ENCODE measurements around the gene GTF2H4.
A peak's percentile ranks its signal among the peaks of the same experiment; 100 is the strongest.
"Not testable (repeated sequence)": the region's sequence is repeated elsewhere in the genome, so short reads cannot be mapped to it uniquely, and the experiment has no call there.

GTF2H4 gene

DNA sequence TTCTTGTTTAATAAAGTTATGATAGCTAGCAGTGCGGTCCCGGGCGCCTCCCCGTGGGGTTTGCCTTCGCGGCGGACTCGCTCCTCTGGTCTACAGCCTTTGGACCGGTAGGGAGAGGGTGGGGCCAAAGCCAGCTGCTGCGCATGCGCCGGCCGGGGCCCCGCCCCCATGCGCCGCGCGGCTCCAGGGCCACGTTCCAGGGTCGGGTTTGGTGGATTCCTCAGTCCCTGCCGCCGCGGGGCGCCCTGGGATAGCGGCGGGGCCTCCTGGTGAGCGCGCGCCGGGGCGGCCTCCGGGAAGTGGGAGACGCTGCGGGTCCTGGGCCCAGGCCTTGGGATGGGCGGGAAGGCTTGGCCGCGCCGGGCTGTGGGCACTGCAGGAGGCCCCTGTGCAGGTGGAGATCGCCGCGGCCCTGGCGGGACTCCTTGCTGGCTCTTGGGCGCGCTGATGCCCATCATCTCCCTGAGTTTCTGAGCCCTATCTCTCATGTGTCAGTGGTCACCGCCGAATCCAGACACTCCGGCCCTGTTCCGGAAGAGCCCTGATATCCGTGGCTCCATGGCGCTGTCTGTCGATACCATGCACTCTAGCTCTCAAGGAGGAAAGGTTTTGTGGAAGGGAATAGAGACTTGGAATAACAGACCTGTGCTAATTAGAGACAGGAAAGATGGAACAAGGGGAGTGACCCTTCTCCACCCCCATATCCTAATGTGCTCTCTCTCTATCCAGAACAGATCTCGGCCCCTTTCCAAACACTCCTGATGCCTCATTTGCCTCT, 6.3 kb downstream of the GTF2H4 start, which contains the start of gene VARS2:
TSS of gene VARS2 (plus strand) at position 163 of the 778 bp plus-strand sequence. CDS start at position 762, 599 bp downstream.
- TF ChIP-seq POLR2A (IDR thresholded peaks at IDR 0.05; ENCODE audit: low read depth, low read length) = peak; percentile 56
- DNase-seq (ENCODE audit: insufficient read length, low spot score) = peak; percentile 96
- no peak for FAIRE-seq

DNA sequence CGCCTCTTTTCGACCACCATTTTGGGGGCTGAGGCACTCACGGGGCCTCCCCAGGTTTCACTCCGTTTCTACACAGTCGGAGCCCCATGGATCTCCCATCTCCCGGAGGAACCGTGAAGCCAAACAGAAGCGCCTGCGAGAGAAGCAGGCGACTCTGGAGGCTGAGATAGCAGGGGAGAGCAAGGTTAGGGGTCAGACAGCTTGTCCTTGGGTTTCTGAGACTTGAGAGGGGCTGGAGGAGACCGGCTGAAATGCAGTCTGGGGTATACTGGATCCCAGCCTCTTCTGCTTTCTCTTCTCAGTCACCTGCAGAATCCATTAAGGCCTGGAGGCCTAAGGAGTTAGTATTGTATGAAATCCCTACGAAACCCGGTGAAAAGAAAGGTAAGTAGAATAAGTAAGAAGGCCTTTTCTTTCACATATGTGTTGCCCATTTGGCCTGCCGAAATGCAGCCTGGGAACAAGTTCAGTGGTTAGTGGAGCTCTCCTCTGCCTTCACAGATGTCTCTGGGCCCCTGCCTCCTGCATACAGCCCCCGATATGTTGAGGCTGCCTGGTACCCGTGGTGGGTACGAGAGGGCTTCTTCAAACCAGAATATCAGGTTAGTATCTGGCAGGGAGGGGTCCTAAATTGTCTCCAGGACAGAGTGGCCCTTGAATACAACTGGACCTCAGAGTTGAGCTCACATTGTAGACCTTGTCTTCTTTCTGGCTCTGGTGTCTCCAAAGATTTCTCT, 7.0 kb downstream of the GTF2H4 start:
- no peak for DNase-seq (ENCODE audit: insufficient read length, low spot score)
- TF ChIP-seq POLR2A (IDR thresholded peaks at IDR 0.05; ENCODE audit: low read depth, low read length) = no peak
- FAIRE-seq = no peak

DNA sequence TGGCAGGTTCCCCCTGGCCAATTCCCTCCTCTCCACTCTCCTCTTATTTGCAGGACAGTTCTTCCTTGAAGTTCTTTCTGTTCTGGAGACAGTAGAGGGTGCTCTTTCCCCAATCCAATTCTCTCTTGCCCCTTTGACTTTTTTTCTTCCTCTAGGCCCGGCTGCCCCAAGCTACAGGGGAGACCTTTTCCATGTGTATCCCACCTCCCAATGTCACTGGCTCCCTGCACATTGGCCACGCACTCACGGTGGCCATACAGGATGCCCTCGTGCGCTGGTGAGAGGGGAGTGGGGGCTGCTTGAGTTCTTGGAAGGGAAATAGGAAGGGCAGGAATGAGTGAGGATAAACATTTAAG, 7.6 kb downstream of the GTF2H4 start:
- FAIRE-seq (no peak), DNase-seq (ENCODE audit: insufficient read length, low spot score) (peak; percentile 70)
- no peak for TF ChIP-seq POLR2A (IDR thresholded peaks at IDR 0.05; ENCODE audit: low read depth, low read length)

DNA sequence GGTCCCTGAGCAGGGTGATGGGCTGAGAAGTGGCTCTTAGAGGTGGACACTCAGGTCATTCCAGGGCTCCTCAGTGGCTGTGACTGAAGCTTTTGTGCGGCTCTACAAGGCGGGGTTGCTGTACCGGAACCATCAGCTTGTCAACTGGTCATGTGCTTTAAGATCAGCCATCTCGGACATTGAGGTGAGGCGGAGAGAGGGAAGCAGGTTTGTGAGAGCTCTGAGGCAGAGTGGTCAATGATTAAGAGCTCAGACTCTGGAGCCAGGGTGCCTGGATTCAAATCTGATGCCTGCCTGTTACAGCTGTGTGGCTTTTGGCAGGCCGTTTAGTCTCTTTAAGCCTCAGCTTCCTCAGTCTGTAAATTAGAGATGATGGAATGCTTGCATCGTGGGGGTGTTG, 9.0 kb downstream of the GTF2H4 start:
- TF ChIP-seq POLR2A (IDR thresholded peaks at IDR 0.05; ENCODE audit: low read depth, low read length) = no peak
- DNase-seq (ENCODE audit: insufficient read length, low spot score) (no peak), FAIRE-seq (no peak)

DNA sequence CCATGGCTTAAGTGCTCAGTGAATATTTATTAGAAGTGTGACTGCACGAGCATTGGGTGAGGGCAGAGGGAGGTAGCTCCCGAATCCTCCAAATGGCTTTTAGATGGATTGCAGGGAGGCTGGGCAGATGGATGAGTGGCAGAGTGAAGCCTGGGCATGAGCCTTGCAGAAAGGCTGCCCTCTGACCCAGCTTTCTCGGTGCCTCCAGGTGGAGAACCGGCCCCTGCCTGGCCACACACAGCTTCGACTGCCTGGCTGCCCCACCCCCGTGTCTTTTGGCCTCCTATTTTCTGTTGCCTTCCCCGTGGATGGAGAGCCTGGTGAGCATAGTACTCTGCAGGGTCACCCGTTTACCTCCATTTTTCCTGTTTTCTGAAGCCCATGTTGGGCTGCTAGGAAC, 9.5 kb downstream of the GTF2H4 start:
- TF ChIP-seq POLR2A (IDR thresholded peaks at IDR 0.05; ENCODE audit: low read depth, low read length) = no peak
- DNase-seq (ENCODE audit: insufficient read length, low spot score) = no peak
- FAIRE-seq = no peak

DNA sequence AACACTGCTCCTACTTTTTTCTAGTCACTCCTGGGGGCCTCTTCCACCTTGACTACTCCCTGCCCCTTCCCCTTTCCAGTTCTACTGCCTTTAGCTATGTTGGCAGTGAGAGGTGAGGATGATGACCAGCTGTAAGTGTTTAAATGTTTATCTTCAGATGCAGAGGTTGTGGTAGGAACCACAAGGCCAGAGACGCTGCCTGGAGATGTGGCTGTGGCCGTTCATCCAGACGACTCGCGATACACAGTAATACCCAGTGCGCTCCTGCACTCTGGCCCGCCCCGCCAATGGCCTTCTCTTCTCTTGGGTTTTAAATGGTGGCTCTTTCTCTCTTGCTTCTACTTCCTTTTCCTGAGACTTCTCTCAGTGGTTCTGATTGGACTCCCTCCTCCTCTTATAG, 10.7 kb downstream of the GTF2H4 start:
- no peak for DNase-seq (ENCODE audit: insufficient read length, low spot score)
- no peak for TF ChIP-seq POLR2A (IDR thresholded peaks at IDR 0.05; ENCODE audit: low read depth, low read length)
- no peak for FAIRE-seq

DNA sequence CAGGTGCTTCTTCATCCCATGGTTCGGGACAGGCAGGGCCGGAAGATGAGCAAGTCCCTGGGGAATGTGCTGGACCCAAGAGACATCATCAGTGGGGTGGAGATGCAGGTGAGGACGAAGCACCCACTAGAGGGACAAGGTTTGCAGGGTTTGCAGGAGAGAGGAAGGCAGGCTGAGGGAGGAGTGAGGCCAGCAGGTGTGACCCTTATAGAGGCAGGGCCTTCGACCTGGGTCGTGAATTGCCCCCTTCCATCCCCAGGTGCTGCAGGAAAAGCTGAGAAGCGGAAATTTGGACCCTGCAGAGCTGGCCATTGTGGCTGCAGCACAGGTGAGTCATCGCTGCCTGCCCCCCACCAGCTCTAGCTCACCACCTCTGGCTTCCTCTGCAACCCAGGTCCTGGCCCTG, 14.4 kb downstream of the GTF2H4 start:
- no peak for FAIRE-seq
- DNase-seq (ENCODE audit: insufficient read length, low spot score) = no peak
- no peak for TF ChIP-seq POLR2A (IDR thresholded peaks at IDR 0.05; ENCODE audit: low read depth, low read length)

DNA sequence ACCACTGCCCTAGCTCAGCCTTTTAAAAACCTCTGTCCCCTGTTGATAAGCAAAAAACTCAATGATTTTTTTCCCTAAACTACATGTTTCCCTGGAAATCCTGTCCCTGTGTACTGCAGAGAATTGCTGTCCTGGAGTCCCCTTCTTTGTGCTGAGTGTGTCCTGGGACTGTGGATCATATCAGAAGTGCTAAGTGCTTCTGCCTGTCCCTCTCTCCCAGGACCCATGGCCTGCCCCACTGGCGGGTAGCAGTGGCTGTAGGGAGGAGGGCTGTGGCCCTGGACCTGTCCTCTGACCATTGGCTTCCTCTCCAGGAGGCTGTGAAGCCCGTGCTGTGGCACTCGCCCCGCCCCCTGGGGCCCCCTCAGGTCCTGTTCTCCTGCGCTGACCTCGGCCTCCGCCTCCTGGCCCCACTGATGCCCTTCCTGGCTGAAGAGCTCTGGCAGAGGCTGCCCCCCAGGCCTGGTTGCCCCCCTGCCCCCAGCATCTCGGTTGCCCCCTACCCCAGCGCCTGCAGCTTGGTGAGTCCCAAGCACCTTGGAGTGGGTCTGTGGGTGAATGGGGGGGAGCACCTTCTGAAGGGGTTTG, 16.1 kb downstream of the GTF2H4 start:
- not testable (repeated sequence) for DNase-seq (ENCODE audit: insufficient read length, low spot score); FAIRE-seq

DNA sequence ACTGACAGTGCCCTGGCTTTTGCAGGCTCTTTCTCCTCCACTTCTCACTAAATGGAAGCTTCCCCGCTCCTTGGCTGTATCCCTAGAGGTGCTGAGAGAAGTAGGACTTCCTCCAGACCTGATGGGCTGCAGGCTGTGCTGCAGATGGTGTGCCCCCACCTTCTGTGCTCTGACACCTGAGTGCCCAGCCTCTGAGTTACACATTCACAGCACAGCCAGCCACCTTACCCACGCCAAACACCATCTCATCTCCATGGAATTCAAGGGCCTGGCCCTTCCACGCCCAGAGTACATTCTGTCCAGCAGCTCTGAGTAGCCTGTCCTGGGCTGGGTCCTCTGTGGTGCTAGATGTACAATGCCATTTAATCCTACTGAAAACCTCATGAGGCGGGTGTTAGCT, 18.6 kb downstream of the GTF2H4 start:
- TF ChIP-seq POLR2A (IDR thresholded peaks at IDR 0.05; ENCODE audit: low read depth, low read length) = no peak
- DNase-seq (ENCODE audit: insufficient read length, low spot score) = peak; percentile 49
- no peak for FAIRE-seq

DNA sequence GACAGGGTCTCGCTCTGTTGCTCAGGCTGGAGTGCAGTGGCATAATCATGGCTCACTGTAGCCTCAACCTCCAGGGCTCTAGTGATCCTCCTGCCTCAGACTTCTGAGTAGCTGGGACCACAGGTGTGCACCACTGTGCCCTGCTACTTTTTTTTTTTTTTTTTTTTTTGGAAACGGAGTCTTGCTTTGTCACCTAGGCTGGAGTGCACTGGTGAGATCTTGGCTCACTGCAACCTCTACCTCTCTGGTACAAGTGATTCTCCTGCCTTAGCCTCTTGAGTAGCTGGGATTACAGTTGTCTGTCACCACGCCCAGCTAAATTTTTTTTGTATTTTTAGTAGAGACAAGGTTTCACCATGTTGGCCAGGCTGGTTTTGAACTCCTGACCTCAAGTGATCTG, 19.1 kb downstream of the GTF2H4 start:
- FAIRE-seq; DNase-seq (ENCODE audit: insufficient read length, low spot score): not testable (repeated sequence)

DNA sequence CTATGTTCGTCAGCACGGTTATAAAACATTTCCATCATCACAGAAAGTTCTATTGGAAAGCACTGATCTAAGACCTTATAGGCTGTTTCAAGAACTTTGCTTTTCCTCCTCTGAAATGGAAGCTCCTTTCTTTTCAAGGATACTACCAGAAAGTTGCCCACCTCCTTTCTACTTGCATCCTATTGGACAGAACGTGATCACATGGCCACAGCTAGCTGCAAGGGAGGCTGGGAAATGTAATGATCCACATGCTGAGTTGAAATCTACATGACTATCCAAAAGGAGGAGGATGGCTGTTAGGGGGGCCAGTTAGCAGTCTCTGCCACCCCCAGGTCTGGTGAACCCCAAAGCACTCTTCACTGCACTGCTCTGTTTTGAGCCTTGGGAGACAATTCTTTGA, 20.7 kb downstream of the GTF2H4 start:
- DNase-seq (ENCODE audit: insufficient read length, low spot score) (no peak), FAIRE-seq (no peak)
- TF ChIP-seq POLR2A (IDR thresholded peaks at IDR 0.05; ENCODE audit: low read depth, low read length) = no peak

DNA sequence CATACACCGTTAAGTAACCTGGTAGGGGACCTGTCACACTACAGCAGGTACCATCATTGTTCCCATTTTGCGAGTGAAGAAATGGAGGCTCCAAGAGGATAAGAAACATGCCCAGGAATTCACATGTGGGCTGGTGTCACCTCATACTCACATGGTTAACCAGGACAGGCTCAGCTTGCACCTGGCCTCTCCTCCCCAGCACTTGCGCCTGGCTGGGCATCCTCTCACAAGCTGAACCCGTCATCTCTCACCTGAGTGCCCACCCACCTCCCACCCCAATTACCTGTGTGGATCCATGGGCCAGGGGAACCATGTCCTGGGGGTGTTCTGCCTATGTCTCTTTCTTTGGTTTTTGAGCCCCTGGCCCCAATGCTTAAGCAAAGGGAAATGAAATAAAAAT, 22.5 kb downstream of the GTF2H4 start:
- no peak for TF ChIP-seq POLR2A (IDR thresholded peaks at IDR 0.05; ENCODE audit: low read depth, low read length)
- DNase-seq (ENCODE audit: insufficient read length, low spot score) (no peak), FAIRE-seq (no peak)

DNA sequence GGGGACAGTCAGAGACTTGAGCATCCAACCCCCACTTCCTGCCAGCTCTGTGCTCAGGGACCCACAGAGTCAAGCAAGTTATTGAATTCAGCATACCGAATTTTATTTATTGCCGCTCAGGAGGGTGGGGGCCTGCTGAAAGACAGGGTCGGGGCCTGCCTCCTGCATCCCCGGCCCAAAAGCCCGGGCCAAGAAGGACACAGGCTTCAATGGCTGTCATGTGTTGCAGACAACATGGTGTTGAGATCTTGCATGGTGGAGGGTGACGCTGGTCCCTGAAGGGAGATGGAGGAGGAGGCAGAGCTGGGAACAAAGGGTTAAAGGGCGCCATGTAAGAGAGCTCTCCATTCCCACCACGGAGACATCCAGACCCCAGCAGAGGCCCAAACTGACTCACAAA, 23.3 kb downstream of the GTF2H4 start:
- TF ChIP-seq POLR2A (IDR thresholded peaks at IDR 0.05; ENCODE audit: low read depth, low read length) = no peak
- FAIRE-seq (no peak), DNase-seq (ENCODE audit: insufficient read length, low spot score) (no peak)

DNA sequence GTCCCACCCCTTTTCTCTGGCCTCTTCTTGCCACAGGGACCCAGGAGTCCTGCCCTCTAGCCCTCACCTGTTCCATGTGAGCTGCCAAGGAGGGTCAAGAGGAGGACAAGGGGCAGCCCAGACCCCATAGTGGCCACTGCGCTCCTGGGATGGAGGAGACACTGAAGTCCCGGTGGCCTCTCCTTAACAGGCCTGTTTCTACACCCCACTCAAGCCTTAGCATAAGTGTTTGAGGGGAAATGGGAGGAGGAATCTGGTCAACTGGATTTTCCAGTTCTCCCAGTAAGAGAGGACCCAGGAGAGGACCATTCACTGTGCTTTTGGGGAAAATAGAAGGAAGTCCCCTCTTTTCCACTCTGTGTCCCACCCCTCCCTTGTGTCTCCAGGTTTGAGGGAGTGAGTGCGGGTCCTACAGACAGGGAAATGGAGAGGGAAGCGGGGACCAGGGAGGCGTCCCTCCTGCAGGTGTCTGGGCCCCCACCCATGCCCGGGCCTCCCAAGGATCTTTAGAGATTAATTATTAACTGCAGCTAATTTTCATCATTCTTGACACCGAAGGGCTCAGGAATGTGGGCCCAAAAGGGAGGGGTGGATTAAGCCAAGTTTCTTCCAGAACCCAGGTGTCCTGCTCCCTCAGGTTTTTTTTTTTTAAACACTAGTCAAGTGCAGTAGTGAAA, 24.1 kb downstream of the GTF2H4 start, which contains the start of gene SFTA2:
TSS of gene SFTA2 (minus strand) at position 202 of the 677 bp plus-strand sequence. CDS start at position 128, 74 bp downstream.
- DNase-seq (ENCODE audit: insufficient read length, low spot score) = no peak
- no peak for FAIRE-seq
- TF ChIP-seq POLR2A (IDR thresholded peaks at IDR 0.05; ENCODE audit: low read depth, low read length) = no peak

All from H54 (cell line).